ENCODE data around the gene RAB4A. TPM values are rescaled to one million over a fixed set of nuclear protein-coding genes. Genes with fewer than 3 reads are reported as not detected.

Gene RAB4A
- total RNA-seq, 1 experiment from 2014 or later = 66.7 TPM

GRCh38 chr1:229298420-229298819, 27.5 kb downstream of the RAB4A start:
- Histone ChIP-seq H2BK12ac (ENCODE audit: insufficient read length, low read depth, low read length) (no peak overlapping the region), H3K4ac (ENCODE audit: low read depth, low read length) (no peak overlapping the region), H4K20me1 (ENCODE audit: control insufficient read depth, insufficient read depth, insufficient read length) (no peaks in the 10 kb centered on the region), H3K27me3 (ENCODE audit: insufficient read depth, low read length) (no peaks in the 10 kb centered on the region), H3K79me1 (ENCODE audit: insufficient read depth, low read depth, low read length, poor library complexity, severe bottlenecking) (no peaks in the 10 kb centered on the region), H3K18ac (ENCODE audit: insufficient read length, low read depth, low read length) (no peak overlapping the region), H3T11ph (ENCODE audit: low read length) (no peak overlapping the region), H4K91ac (ENCODE audit: insufficient read length, low read depth, low read length) (no peak overlapping the region), H2BK120ac (ENCODE audit: low read depth, low read length, poor library complexity, severe bottlenecking) (no peak overlapping the region), H3K4me1 (ENCODE audit: insufficient read depth, low read length) (no peaks in the 10 kb centered on the region), H3K9ac (ENCODE audit: extremely low read depth, insufficient read length, low read length) (no peak overlapping the region), H3K23me2 (ENCODE audit: insufficient read length, low read depth, low read length, poor library complexity, severe bottlenecking) (no peaks in the 10 kb centered on the region), H4K5ac (ENCODE audit: insufficient read length, low read depth, low read length) (no peak overlapping the region), H3K27ac (ENCODE audit: insufficient read length, low read depth, low read length) (no peak overlapping the region), H2AFZ (ENCODE audit: low read length) (no peak overlapping the region), H3K9me3 (ENCODE audit: control insufficient read depth, low read depth, low read length) (no peaks in the 10 kb centered on the region), H2BK5ac (ENCODE audit: insufficient read length, low read length) (no peak overlapping the region), H4K8ac (replicated peaks; ENCODE audit: insufficient read length, low read depth, low read length) (no peak overlapping the region), H3K14ac (ENCODE audit: insufficient read depth, low read length) (no peak overlapping the region), H3K23ac (ENCODE audit: insufficient read length, low read depth, low read length) (no peak overlapping the region), H3K56ac (ENCODE audit: insufficient read length, low read depth, low read length) (no peak overlapping the region), H3K4me2 (ENCODE audit: insufficient read depth, insufficient read length, low read length) (no peak overlapping the region), H2AK5ac (ENCODE audit: insufficient read length, low read length) (no peak overlapping the region), H2BK20ac (ENCODE audit: low read depth, low read length, poor library complexity, severe bottlenecking) (no peak overlapping the region), H2BK15ac (ENCODE audit: low read depth, low read length) (no peak overlapping the region), H3K79me2 (ENCODE audit: insufficient read depth, low read length) (no peaks in the 10 kb centered on the region)
- DNase-seq = no peak
- Mint-ChIP-seq H3K36me3 (ENCODE audit: insufficient read depth in 1 of 3, low read depth in 3 of 3) (peaks cover 12 to 31% (median 21%) of the 10 kb centered on the region in 3 experiments; a peak in 5 of 7 replicates), H3K4me1 (peaks cover 12 to 14% of the 10 kb centered on the region in 2 experiments), H3K27me3 (ENCODE audit: low read depth) (no peaks in the 10 kb centered on the region), H3K27ac (no peak overlapping the region), H3K9me3 (no peaks in the 10 kb centered on the region), H3K4me3 (no peak overlapping the region)
- TF ChIP-seq, protein P1, sequence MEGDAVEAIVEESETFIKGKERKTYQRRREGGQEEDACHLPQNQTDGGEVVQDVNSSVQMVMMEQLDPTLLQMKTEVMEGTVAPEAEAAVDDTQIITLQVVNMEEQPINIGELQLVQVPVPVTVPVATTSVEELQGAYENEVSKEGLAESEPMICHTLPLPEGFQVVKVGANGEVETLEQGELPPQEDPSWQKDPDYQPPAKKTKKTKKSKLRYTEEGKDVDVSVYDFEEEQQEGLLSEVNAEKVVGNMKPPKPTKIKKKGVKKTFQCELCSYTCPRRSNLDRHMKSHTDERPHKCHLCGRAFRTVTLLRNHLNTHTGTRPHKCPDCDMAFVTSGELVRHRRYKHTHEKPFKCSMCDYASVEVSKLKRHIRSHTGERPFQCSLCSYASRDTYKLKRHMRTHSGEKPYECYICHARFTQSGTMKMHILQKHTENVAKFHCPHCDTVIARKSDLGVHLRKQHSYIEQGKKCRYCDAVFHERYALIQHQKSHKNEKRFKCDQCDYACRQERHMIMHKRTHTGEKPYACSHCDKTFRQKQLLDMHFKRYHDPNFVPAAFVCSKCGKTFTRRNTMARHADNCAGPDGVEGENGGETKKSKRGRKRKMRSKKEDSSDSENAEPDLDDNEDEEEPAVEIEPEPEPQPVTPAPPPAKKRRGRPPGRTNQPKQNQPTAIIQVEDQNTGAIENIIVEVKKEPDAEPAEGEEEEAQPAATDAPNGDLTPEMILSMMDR (conservative IDR thresholded peaks at IDR 0.05) = no peak
